Natural killer cell (primary cell): ENCODE data around the gene PDCD4. TPM values are rescaled to one million over a fixed set of nuclear protein-coding genes. Genes with fewer than 3 reads are reported as not detected.

Source experiments
- ATAC-seq, 3 donors: fragments of 150-1000 bp in 2 of 3; fragments of 200-7000 bp in 1 of 3; cut with Tn5 transposase; 1 replicate in 1 of 3; 2 replicates in 2 of 3; pipeline ENCODE4 v1.10.0; 2021; ENCODE audit warnings: mild to moderate bottlenecking in 2 of 3, moderate library complexity in 2 of 3
- DNase-seq, 2 donors: peaks; one replicate each; pipeline versions ENCODE4 v3.0.0 to v3.0.0-alpha.2; 2013 to 2021; ENCODE audit warnings: mixed read lengths in 1 of 2
- H3K27ac ChIP-seq: one replicate; pipeline ENCODE4 v1.5.1; 2013; ENCODE audit warnings: mild to moderate bottlenecking, low read length
- H3K27me3 ChIP-seq: one replicate; pipeline ENCODE4 v1.6.1; 2013; ENCODE audit warnings: low read length; ENCODE audit not compliant: control insufficient read depth, insufficient read depth
- H3K36me3 ChIP-seq: one replicate; pipeline ENCODE4 v1.6.1; 2013; ENCODE audit warnings: low read length; ENCODE audit not compliant: control insufficient read depth, insufficient read depth
- H3K4me1 ChIP-seq: one replicate; pipeline ENCODE4 v1.6.1; 2013; ENCODE audit warnings: low read length; ENCODE audit not compliant: control insufficient read depth, insufficient read depth
- H3K4me3 ChIP-seq: one replicate; pipeline ENCODE4 v1.5.1; 2013; ENCODE audit warnings: low read length
- H3K9me3 ChIP-seq: one replicate; pipeline ENCODE4 v1.6.1; 2013; ENCODE audit warnings: low read length; ENCODE audit not compliant: control insufficient read depth, insufficient read depth
- H3K27ac Mint-ChIP-seq, 2 donors: one replicate each; pipeline ENCODE4 v1.8.0; 2022; ENCODE audit warnings: mild to moderate bottlenecking in 2 of 2, mixed read lengths in 2 of 2, moderate library complexity in 1 of 2
- H3K27me3 Mint-ChIP-seq, 2 donors: one replicate each; pipeline ENCODE4 v1.8.0; 2022; ENCODE audit warnings: low read depth in 2 of 2, mixed read lengths in 2 of 2
- H3K36me3 Mint-ChIP-seq: one replicate; pipeline ENCODE4 v1.8.0; 2022; ENCODE audit warnings: mixed read lengths
- H3K4me1 Mint-ChIP-seq, 2 donors: one replicate each; pipeline ENCODE4 v1.8.0; 2022; ENCODE audit warnings: mixed read lengths in 2 of 2
- H3K4me3 Mint-ChIP-seq: one replicate; pipeline ENCODE4 v1.8.0; 2022; ENCODE audit warnings: mild to moderate bottlenecking, moderate library complexity, mixed read lengths
- H3K9me3 Mint-ChIP-seq, 2 donors: one replicate each; pipeline ENCODE4 v1.8.0; 2022; ENCODE audit warnings: mixed read lengths in 2 of 2
- WGBS: methylation state at CpG from one replicate; pipeline ENCODE4 v1.1.7; 2013; ENCODE audit warnings: missing lambda C conversion rate; ENCODE audit not compliant: insufficient coverage; 5-methylcytosine and 5-hydroxymethylcytosine counted together
- intact Hi-C: fragments of 100-400 bp; cut with micrococcal nuclease; formaldehyde crosslinking; loops from one replicate; pipeline ENCODE4 v1.14.2; 2022
- total RNA-seq, 4 donors: library from RNA; stranded (reverse); fragments of 120-200 nt in 1 of 4; gene quantifications; one replicate each; pipeline versions ENCODE4 v1.2.3 to v1.2.4, GENCODE V29; 2013 to 2022
- TF ChIP-seq, protein P1 (sequence below): fragments of 200-600 bp; IDR thresholded peaks from one replicate; pipeline ENCODE4 v1.8.0; 2022; ENCODE audit warnings: antibody characterized with exemption

The PDCD4 gene
- total RNA-seq, 3 donors from 2014 or later (not counting 1 experiment from before 2014, with no cell fraction given) = 199 to 241 (median 222) TPM

- Histone ChIP-seq H3K4me1 (peaks cover 79% of the 10 kb centered on the region), H3K27ac (peak overlapping the region; percentile 92), H3K4me3 (no peak overlapping the region), H3K27me3 (no peaks in the 10 kb centered on the region), H3K36me3 (no peaks in the 10 kb centered on the region), H3K9me3 (no peaks in the 10 kb centered on the region)
- Mint-ChIP-seq H3K36me3 (no peaks in the 10 kb centered on the region), H3K27ac (peak overlapping the region; percentile 96 to 98), H3K4me3 (no peak overlapping the region), H3K9me3 (no peaks in the 10 kb centered on the region), H3K4me1 (peaks cover 80 to 85% of the 10 kb centered on the region in 2 donors), H3K27me3 (no peaks in the 10 kb centered on the region)
- TF ChIP-seq, protein P1, sequence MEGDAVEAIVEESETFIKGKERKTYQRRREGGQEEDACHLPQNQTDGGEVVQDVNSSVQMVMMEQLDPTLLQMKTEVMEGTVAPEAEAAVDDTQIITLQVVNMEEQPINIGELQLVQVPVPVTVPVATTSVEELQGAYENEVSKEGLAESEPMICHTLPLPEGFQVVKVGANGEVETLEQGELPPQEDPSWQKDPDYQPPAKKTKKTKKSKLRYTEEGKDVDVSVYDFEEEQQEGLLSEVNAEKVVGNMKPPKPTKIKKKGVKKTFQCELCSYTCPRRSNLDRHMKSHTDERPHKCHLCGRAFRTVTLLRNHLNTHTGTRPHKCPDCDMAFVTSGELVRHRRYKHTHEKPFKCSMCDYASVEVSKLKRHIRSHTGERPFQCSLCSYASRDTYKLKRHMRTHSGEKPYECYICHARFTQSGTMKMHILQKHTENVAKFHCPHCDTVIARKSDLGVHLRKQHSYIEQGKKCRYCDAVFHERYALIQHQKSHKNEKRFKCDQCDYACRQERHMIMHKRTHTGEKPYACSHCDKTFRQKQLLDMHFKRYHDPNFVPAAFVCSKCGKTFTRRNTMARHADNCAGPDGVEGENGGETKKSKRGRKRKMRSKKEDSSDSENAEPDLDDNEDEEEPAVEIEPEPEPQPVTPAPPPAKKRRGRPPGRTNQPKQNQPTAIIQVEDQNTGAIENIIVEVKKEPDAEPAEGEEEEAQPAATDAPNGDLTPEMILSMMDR = no peak
- intact Hi-C loops = no loop called here
- no CpG with 5 or more reads among the region's 2 CpGs for WGBS
- DNase-seq (no peak), ATAC-seq (no peak)
Measured at GRCh38 chr10:110861476-110861875, 10.3 kb upstream of the PDCD4 start.

DNA sequence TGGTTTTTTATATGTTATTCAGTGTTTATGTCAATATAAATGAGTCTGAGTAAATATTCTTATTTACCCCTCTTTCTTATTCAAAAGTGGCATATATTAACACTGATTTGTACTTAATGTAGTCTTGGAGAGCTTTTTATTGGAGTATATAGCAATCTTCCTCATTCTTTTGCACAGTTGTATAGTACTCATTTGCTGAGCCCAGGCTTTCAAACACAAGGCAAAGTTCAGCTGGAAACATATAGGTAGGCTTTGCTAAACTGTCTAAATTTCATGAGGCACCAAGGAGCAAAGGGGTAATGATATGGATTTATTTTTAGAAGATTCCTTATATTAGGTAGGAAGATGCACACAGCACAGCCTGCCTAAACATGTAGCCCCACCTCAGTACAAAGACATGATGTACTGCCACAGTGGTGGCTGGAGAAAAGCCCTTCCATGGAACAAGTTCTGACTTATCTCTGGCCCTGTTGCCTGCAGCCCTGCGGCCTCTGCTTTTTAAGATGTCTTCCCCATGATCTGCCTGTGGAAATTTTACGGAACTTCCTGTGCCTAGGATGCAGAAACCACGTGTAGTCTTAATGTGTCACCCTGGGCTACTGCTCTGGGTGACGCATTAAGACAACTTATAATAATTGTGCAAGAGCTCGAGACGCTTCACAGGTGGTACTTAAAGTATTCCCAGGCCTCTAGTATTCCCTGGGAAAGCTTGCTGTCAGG lies 9.6 kb upstream of the PDCD4 start:
- no peaks in the 10 kb centered on the region for H3K27me3 Mint-ChIP-seq
- TF ChIP-seq, protein P1 = no peak
- H3K36me3 Mint-ChIP-seq = no peaks in the 10 kb centered on the region
- Histone ChIP-seq H3K9me3 (no peaks in the 10 kb centered on the region), H3K4me1 (peaks cover 83% of the 10 kb centered on the region), H3K4me3 (no peak overlapping the region), H3K27ac (peak overlapping the region; percentile 92), H3K36me3 (no peaks in the 10 kb centered on the region), H3K27me3 (no peaks in the 10 kb centered on the region)
- H3K27ac Mint-ChIP-seq = peak overlapping the region; percentile 96 to 98
- no peak for DNase-seq
- H3K4me3 Mint-ChIP-seq = peak overlapping the region; percentile 35
- peaks cover 86 to 91% of the 10 kb centered on the region in 2 donors for H3K4me1 Mint-ChIP-seq
- intact Hi-C loops = no loop called here
- no peaks in the 10 kb centered on the region for H3K9me3 Mint-ChIP-seq
- WGBS = 69% methylated on average over 6 of the region's 6 CpGs
- ATAC-seq = no peak

DNA sequence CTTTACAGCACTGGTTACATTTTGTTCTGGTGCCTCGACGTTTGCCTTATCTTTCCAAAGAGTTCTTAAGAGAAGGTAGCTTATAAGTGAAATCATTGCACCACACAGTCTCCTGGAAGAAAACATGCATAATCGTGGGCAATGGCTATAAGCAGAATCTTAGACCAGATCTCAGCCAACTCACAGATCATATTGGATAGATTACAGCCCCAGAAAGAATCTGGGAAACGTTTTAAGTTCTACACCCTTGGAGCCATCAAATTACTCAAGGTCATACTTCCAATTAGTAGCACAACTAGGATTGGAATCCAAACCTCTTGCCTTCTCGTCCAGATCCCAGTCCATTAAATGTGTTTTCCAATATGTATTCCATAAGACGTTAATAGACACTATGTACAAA lies 8.8 kb upstream of the PDCD4 start:
- Histone ChIP-seq H3K9me3 (no peaks in the 10 kb centered on the region), H3K36me3 (no peaks in the 10 kb centered on the region), H3K4me1 (peaks cover 83% of the 10 kb centered on the region), H3K4me3 (no peak overlapping the region), H3K27ac (peak overlapping the region; percentile 8), H3K27me3 (no peaks in the 10 kb centered on the region)
- ATAC-seq (no peak), DNase-seq (no peak)
- 96% methylated on average over 6 of the region's 6 CpGs for WGBS
- TF ChIP-seq, protein P1 = no peak
- H3K9me3 Mint-ChIP-seq = no peaks in the 10 kb centered on the region
- no peaks in the 10 kb centered on the region for H3K36me3 Mint-ChIP-seq
- H3K27me3 Mint-ChIP-seq = no peaks in the 10 kb centered on the region
- H3K27ac Mint-ChIP-seq = peak overlapping the region; percentile 96 to 98
- H3K4me1 Mint-ChIP-seq = peaks cover 85 to 92% of the 10 kb centered on the region in 2 donors
- intact Hi-C loops = no loop called here
- H3K4me3 Mint-ChIP-seq = no peak overlapping the region

DNA sequence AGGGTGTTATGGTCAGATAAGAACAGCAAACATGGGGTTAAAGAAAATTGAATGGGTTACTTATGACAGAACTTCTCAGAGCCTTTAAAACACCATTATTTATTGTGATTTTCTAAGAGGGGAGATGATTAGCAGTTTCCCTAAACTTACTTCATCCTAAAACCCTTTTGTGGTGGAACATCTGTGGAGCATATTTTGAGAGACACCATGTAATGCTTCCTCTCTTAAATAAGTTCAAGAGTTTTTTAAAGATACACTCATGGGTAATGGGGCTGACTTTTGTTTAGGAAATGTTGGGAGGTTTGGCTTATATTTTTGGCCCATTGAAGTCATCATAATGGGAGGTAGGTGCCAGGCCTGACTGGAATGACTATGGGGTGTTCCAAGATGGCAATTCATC lies 8.4 kb upstream of the PDCD4 start:
- DNase-seq (no peak), ATAC-seq (no peak)
- Mint-ChIP-seq H3K9me3 (no peaks in the 10 kb centered on the region), H3K4me3 (peak overlapping the region; percentile 31), H3K27ac (peak overlapping the region; percentile 96 to 98), H3K27me3 (no peaks in the 10 kb centered on the region), H3K36me3 (no peaks in the 10 kb centered on the region), H3K4me1 (peaks cover 85 to 91% of the 10 kb centered on the region in 2 donors)
- peak overlapping the region; percentile 92 for H3K27ac ChIP-seq
- no peaks in the 10 kb centered on the region for H3K36me3 ChIP-seq
- H3K27me3 ChIP-seq = no peaks in the 10 kb centered on the region
- intact Hi-C loops = no loop called here
- H3K4me1 ChIP-seq = peaks cover 83% of the 10 kb centered on the region
- TF ChIP-seq, protein P1 = no peak
- H3K9me3 ChIP-seq = no peaks in the 10 kb centered on the region
- no peak overlapping the region for H3K4me3 ChIP-seq
